Stomach (tissue), 9 donors: ENCODE results near the gene SIVA1. TPM values are rescaled to one million over a fixed set of nuclear protein-coding genes. Genes with fewer than 3 reads are reported as not detected.

Experiments used
- DNase-seq, 2 donors: peaks; one replicate each; pipeline versions ENCODE4 v3.0.0 to v3.0.0-alpha.2; 2013 to 2019
- H3K27ac ChIP-seq, 5 donors: fragments of 200-600 bp in 4 of 5; sonication (generic) in 4 of 5; one replicate each; pipeline ENCODE4 v1.5.1; 2013 to 2019; ENCODE audit warnings: mild to moderate bottlenecking in 1 of 5, moderate library complexity in 1 of 5
- H3K27me3 ChIP-seq, 3 donors: fragments of 200-600 bp; sonication (generic); one replicate each; pipeline ENCODE4 v1.5.1; 2017 to 2019; ENCODE audit warnings: mixed run types in 1 of 3
- H3K36me3 ChIP-seq, 4 donors: fragments of 200-600 bp; sonication (generic); 1 replicate in 3 of 4; 2 replicates in 1 of 4; pipeline ENCODE4 v1.5.1; 2016 to 2019
- H3K4me1 ChIP-seq, 4 donors: fragments of 200-600 bp; sonication (generic); one replicate each; pipeline ENCODE4 v1.5.1; 2016 to 2019
- H3K4me3 ChIP-seq, 4 donors: fragments of 200-600 bp; sonication (generic) in 3 of 4; one replicate each; pipeline ENCODE4 v1.5.1; 2016 to 2019; ENCODE audit warnings: mild to moderate bottlenecking in 1 of 4
- H3K9me3 ChIP-seq, 4 donors: fragments of 200-600 bp; sonication (generic); one replicate each; pipeline ENCODE4 v1.5.1; 2016 to 2019
- EP300 ChIP-seq: sonication (generic); formaldehyde crosslinking; IDR thresholded peaks from one replicate; pipeline ENCODE4 v1.6.1; 2017; ENCODE audit warnings: antibody characterized with exemption
- POLR2A ChIP-seq, 4 donors: fragments of 450-650 bp; IDR thresholded peaks; one replicate each; pipeline ENCODE4 v1.6.1; 2016; ENCODE audit warnings: antibody characterized with exemption in 4 of 4, control low read depth in 2 of 4, mild to moderate bottlenecking in 1 of 4, moderate library complexity in 1 of 4
- POLR2AphosphoS5 ChIP-seq, 3 donors: sonication (generic); formaldehyde crosslinking; IDR thresholded peaks; one replicate each; pipeline ENCODE4 v1.6.1; 2016; ENCODE audit warnings: antibody characterized with exemption in 3 of 3
- WGBS, 5 donors: extraction: QIAGEN DNeasy Blood & Tissue Kit in 3 of 5; methylation state at CpG; one replicate each; pipeline versions ENCODE4 v1.1.5 to v1.1.7; 2013 to 2018; 5-methylcytosine and 5-hydroxymethylcytosine counted together
- intact Hi-C: fragments of 100-400 bp; cut with DNase I; formaldehyde crosslinking; loops from one replicate; pipeline ENCODE4 v1.15.1; 2023; ENCODE audit warnings: low total_unique reads
- polyA plus RNA-seq, 3 donors: library from polyadenylated mRNA; stranded (reverse); fragments of 200-250 nt; gene quantifications; one replicate each; pipeline ENCODE4 v1.2.3, GENCODE V29; 2013
- total RNA-seq, 5 donors: library from RNA; depleted of rRNA; stranded (reverse); fragments of >200 nt; gene quantifications; one replicate each; pipeline versions ENCODE4 v1.1.0 to v1.2.3, GENCODE V29; 2014 to 2016
- TF ChIP-seq, protein P1 (sequence below), 7 experiments: fragments of 450-650 bp in 4 of 7; fragments of 200-600 bp in 3 of 7; sonication (generic) in 3 of 7; IDR thresholded peaks; one replicate each; pipeline ENCODE4 v1.5.1; 2016 to 2019; ENCODE audit warnings: antibody characterized with exemption in 7 of 7, control low read depth in 2 of 7, mild to moderate bottlenecking in 1 of 7
- donor health status: healthy with polysubstance abuse.
- donor health status: Bipolar disorder and iron deficiency.
- donor health status: healthy.

SIVA1 gene
- total and polyA plus RNA-seq, 8 donors, result 73.3 to 366 (median 230) TPM

DNA sequence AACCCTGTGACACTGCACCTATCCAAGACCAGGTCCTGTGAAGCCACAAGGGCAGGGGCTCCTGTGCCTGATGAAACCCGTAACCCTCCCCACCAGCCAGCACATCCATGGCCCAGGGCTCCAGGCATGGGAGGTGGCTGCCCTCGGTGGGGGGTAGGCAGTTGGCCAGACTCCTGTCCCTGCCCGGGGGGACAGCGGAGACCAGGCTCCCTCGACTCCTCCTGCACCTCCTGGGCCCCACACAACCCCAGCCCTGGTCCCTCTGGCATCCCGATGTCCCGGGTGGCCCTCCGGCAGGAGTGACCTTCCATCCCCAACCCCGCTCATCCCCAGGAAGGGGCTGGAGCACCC, 31.2 kb downstream of the SIVA1 start:
- DNase-seq, result no peak
- H3K4me1 ChIP-seq, result peaks cover 46 to 63% (median 59%) of the 10 kb centered on the region in 4 donors
- no peak overlapping the region for H3K4me3 ChIP-seq
- peaks cover 3 to 73% (median 60%) of the 10 kb centered on the region in 4 donors for H3K36me3 ChIP-seq
- H3K27ac ChIP-seq, result peak overlapping the region in 2 of 5 donors; percentile 61
- TF ChIP-seq POLR2AphosphoS5 (IDR thresholded peaks at IDR 0.05), result no peak
- TF ChIP-seq, protein P1, sequence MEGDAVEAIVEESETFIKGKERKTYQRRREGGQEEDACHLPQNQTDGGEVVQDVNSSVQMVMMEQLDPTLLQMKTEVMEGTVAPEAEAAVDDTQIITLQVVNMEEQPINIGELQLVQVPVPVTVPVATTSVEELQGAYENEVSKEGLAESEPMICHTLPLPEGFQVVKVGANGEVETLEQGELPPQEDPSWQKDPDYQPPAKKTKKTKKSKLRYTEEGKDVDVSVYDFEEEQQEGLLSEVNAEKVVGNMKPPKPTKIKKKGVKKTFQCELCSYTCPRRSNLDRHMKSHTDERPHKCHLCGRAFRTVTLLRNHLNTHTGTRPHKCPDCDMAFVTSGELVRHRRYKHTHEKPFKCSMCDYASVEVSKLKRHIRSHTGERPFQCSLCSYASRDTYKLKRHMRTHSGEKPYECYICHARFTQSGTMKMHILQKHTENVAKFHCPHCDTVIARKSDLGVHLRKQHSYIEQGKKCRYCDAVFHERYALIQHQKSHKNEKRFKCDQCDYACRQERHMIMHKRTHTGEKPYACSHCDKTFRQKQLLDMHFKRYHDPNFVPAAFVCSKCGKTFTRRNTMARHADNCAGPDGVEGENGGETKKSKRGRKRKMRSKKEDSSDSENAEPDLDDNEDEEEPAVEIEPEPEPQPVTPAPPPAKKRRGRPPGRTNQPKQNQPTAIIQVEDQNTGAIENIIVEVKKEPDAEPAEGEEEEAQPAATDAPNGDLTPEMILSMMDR (IDR thresholded peaks at IDR 0.05), result no peak
- no peak for TF ChIP-seq EP300
- no peak for TF ChIP-seq POLR2A (IDR thresholded peaks at IDR 0.05)
- no peaks in the 10 kb centered on the region for H3K27me3 ChIP-seq
- 61 to 90% (median 81%) methylated on average over 3 to 9 of the region's 9 CpGs for WGBS, 5 donors
- intact Hi-C loops, result no loop called here
- H3K9me3 ChIP-seq, result no peaks in the 10 kb centered on the region

DNA sequence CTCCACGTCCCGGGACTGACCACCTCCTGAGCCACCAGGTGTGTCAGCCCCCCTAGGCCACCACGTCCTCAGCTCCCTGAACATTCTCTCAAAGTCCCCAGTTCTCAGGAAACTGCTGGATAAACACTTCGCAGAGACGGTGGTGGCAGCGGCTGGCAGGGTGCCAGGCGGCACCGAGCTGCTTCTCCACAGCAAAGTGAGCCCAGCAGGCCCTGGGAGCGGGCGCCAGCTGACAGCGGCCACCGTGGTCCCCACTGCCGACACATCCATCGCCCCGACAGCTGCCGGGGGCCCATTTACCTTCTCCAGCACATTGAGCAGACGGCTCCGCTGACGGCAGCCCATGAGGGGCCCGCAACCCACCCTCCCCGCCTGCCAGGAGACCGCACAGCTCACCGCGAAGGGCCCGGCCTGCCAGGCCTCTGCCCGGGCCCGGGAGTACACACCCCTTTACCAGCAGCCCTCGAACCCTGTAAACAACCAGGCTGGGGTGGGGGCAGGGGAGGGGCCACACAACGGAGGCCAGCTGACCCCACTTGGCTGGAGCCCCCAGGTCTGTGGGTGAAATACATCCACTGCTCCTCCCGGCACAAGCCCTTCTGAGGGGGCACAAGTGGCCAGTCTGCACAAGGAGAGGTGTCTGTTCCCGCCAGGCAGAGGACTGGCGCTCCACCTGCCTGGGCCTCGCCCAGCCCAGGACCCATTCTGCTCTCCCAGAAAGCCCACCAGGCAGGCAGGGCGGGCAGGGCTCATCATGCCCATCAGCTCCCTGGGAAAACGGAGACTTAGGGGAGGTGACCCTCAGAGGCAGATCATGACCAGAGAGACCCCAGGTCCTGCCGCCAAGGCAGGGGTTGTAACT, 32.1 kb downstream of the SIVA1 start:
- peak overlapping the region in 3 of 5 donors; percentile 32 to 61 (median 61) for H3K27ac ChIP-seq

DNA sequence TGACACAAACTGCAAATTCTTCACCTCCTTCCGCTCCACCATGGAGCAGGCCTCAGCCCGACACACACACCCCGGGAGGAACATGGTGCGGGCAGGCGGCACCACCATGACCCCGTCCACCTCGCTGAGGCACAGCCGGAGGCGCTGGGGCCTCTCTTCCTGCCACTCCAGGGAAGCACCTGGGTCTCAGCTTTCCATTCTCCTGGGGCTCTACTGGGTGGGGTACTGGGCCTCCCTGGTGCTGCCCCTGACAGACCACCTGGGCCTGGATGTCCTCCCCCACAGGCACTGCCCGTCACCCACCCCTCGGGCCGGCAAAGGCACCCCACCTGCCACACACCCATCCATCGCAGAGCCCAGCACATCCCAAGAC, 32.7 kb downstream of the SIVA1 start:
- intact Hi-C loops, result no loop called here
- H3K4me1 ChIP-seq, result peaks cover 60 to 78% (median 73%) of the 10 kb centered on the region in 4 donors
- TF ChIP-seq POLR2AphosphoS5 (IDR thresholded peaks at IDR 0.05) (no peak), EP300 (no peak), POLR2A (IDR thresholded peaks at IDR 0.05) (no peak)
- TF ChIP-seq, protein P1 (IDR thresholded peaks at IDR 0.05), result no peak
- no peaks in the 10 kb centered on the region for H3K27me3 ChIP-seq
- no peak overlapping the region for H3K4me3 ChIP-seq
- peaks cover 10 to 73% (median 60%) of the 10 kb centered on the region in 4 donors for H3K36me3 ChIP-seq
- H3K9me3 ChIP-seq, result no peaks in the 10 kb centered on the region
- no peak for DNase-seq
- 72 to 91% (median 86%) methylated on average over 12 to 13 of the region's 13 CpGs for WGBS, 5 donors
- H3K27ac ChIP-seq, result peak overlapping the region in 3 of 5 donors; percentile 1 to 61 (median 32)

More for the DNA sequence above, 32.1 kb downstream of the SIVA1 start:
- no peaks in the 10 kb centered on the region for H3K27me3 ChIP-seq
- no peak for TF ChIP-seq EP300
- no peak for TF ChIP-seq POLR2A (IDR thresholded peaks at IDR 0.05)
- TF ChIP-seq, protein P1 (IDR thresholded peaks at IDR 0.05), result no peak
- no peak for TF ChIP-seq POLR2AphosphoS5 (IDR thresholded peaks at IDR 0.05)
- H3K9me3 ChIP-seq, result no peaks in the 10 kb centered on the region
- H3K4me1 ChIP-seq, result peaks cover 55 to 72% (median 68%) of the 10 kb centered on the region in 4 donors
- peak; percentile 59 to 73 for DNase-seq
- peaks cover 5 to 73% (median 60%) of the 10 kb centered on the region in 4 donors for H3K36me3 ChIP-seq
- WGBS, 5 donors, result 47 to 67% (median 65%) methylated on average over 14 to 36 of the region's 36 CpGs
- no peak overlapping the region for H3K4me3 ChIP-seq
- intact Hi-C loops, result no loop called here

DNA sequence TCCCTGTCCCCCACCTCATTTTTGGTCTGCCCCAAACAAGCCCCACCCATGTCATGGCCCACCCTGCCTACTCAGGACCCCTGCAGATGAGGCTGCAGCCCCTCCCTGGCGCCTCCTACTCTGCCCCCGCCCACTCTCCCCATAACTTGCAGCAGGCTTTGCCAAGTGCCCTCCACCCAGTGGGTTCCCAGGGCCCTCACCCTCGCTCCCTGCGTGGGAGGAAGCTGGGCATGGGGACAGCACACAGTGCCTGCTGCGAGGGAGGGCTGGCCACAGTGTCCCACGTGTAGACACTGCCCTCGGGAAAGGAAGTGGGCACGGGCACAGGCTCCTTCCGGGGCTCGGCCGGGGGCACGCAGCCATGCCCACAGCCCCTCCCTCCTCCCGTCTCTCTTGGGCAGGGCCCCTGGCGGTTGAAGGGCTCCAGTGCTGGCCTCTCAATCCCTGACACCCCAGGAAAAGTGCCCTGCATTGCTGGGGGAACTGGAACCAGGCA, 33.2 kb downstream of the SIVA1 start:
- Histone ChIP-seq H3K4me3 (peak overlapping the region in 1 of 4 donors; percentile 13), H3K4me1 (peaks cover 64 to 83% (median 77%) of the 10 kb centered on the region in 4 donors), H3K9me3 (no peaks in the 10 kb centered on the region), H3K27me3 (no peaks in the 10 kb centered on the region), H3K27ac (peak overlapping the region in 2 of 5 donors; percentile 1 to 61), H3K36me3 (peaks cover 15 to 73% (median 60%) of the 10 kb centered on the region in 4 donors)
- intact Hi-C loops, result no loop called here
- no peak for DNase-seq
- TF ChIP-seq, protein P1 (IDR thresholded peaks at IDR 0.05), result no peak
- no peak for TF ChIP-seq POLR2A (IDR thresholded peaks at IDR 0.05)
- no peak for TF ChIP-seq POLR2AphosphoS5 (IDR thresholded peaks at IDR 0.05)
- 14 to 41% (median 30%) methylated on average over 8 to 12 of the region's 14 CpGs for WGBS, 5 donors
